OCI-LY3 (cell line): ENCODE results near the gene HSD3B7.

ENCODE experiments used
- CTCF ChIP-seq: fragments of 200-600, 300-600 bp; sonication (generic); IDR thresholded peaks from 2 replicates; pipeline ENCODE4 v1.5.1; 2014; ENCODE audit warnings: antibody characterized with exemption, low read length, low read depth
- EZH2phosphoT487 ChIP-seq: fragments of 200-600 bp; shearing (Covaris generic); IDR thresholded peaks from 2 replicates; pipeline ENCODE4 v1.6.1; 2018; ENCODE audit warnings: antibody characterized with exemption, mixed run types, low read depth

GRCh38 chr16:30951750-30952149, 33.3 kb upstream of the HSD3B7 start:
- TF ChIP-seq CTCF (no peak), EZH2phosphoT487 (no peak)
